Measurements from ENCODE around the gene PLCL2. TPM values are rescaled to one million over a fixed set of nuclear protein-coding genes. Genes with fewer than 3 reads are reported as not detected.

The PLCL2 gene
- total and polyA plus RNA-seq, 8 donors = 1.8 to 12.1 (median 7.4) TPM

DNA sequence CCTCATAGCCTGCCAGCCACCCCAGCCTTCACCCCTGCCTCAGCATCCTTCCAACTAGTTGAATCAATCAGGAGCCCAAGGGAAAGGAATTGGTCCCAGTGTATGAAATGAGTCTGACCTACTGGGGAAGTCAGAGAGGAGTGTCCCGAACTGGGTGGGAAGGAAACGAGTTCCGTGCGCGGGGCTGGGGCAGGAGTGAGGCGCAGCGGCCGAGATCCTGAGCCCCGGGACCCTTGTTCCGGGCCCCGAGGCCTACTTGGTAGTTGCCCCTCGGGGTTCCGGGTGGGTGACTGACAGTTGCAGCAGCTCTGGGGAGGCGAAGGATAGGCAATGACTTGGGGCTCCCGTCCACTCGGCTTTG is 1.1 kb upstream of the PLCL2 start:
- WGBS, 2 donors = 76 to 79% methylated on average over 15 to 16 of the region's 16 CpGs
- Histone ChIP-seq H3K27me3 (no peaks in the 10 kb centered on the region), H3K27ac (peak overlapping the region in 2 of 4 donors; percentile 78 to 91), H3K9me3 (no peaks in the 10 kb centered on the region), H3K36me3 (no peaks in the 10 kb centered on the region), H3K4me1 (peaks cover 11 to 17% (median 14%) of the 10 kb centered on the region in 3 donors), H3K4me3 (peak overlapping the region; percentile 90 to 94 (median 92))
- TF ChIP-seq, protein P1, sequence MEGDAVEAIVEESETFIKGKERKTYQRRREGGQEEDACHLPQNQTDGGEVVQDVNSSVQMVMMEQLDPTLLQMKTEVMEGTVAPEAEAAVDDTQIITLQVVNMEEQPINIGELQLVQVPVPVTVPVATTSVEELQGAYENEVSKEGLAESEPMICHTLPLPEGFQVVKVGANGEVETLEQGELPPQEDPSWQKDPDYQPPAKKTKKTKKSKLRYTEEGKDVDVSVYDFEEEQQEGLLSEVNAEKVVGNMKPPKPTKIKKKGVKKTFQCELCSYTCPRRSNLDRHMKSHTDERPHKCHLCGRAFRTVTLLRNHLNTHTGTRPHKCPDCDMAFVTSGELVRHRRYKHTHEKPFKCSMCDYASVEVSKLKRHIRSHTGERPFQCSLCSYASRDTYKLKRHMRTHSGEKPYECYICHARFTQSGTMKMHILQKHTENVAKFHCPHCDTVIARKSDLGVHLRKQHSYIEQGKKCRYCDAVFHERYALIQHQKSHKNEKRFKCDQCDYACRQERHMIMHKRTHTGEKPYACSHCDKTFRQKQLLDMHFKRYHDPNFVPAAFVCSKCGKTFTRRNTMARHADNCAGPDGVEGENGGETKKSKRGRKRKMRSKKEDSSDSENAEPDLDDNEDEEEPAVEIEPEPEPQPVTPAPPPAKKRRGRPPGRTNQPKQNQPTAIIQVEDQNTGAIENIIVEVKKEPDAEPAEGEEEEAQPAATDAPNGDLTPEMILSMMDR (IDR thresholded peaks at IDR 0.05) = no peak
- FAIRE-seq = no peak
- no peak for DNase-seq
- intact Hi-C loops (cut with DNase I) = loop anchor here in 2 of 3 donors (5.0 to 10.0 kb wide), 2 partner anchors 149 to 151 kb away; no protein-coding TSS in a partner anchor
- no peak for ATAC-seq

DNA sequence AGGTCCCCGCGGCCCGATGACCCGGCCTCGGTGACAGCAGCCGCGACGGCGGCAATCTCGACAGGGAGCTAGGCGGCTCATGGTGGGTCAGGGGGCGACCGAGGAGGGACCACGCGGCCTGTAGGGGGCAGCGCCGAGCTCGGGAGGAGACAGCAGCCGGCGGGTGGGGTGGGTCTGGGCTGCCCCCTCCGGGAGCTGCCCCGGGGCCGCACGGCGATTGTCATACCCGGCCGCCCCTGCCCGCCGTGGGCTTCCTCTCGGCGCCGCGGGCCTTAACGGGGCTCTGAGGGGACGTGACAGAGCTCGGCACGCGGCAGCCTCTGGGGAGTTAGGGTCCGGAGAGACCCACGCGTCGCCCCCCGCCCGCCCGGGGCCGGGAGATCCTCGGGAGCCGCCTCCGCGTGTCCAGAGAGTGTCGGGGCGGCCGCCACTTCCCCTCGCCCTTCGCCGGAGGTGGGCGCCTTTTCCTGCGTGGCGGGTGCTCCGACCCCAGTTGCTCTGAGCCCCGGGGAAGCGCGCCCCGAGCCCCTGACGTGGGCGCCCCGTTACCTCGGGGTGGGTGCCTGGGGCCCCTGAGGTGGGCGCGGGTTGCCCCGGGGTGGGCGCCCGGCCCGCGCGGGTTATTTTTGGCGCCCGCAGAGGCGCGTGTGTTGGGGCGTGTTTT is 539 bp upstream of the PLCL2 start:
- FAIRE-seq = no peak
- intact Hi-C loops (cut with DNase I) = loop anchor here in 2 of 3 donors (5.0 to 10.0 kb wide), 2 partner anchors 148 to 151 kb away; no protein-coding TSS in a partner anchor

DNA sequence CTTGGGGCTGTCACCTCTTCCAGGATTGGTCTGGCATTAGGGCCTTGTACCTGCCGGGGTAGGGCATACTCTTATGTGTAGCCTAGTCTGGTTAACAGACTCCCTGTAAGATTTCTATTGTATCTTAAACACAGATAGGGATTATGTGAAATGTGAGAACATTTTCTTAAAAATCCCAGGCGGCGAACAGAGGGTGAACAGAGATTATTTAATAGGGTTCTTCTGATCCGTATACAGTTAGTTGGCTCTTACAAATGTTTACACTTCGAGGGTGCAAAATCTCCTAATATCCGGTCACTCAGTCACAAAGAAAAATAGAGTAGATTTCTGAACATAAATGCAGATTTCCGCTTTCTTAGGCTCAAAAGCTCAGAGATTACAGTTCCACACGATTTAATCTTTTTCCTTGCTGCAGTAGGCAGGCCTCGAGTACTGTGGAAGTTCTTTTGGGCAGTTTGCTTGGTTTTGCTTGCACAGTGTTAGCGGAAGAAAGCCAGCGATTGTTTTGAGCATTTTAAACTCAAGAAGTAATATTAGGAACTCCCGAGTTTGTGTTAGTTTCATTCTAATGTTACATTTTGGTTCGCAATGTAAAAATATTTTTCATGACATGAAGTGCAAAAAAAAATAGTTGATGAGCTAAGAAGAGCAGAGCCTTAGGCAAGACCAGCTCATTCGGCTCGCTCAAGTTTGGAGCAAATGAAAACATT is 993 bp downstream of the PLCL2 start:
- TF ChIP-seq, protein P1 (IDR thresholded peaks at IDR 0.05) = no peak
- Histone ChIP-seq H3K27ac (peak overlapping the region; percentile 1 to 91 (median 82)), H3K4me3 (peak overlapping the region; percentile 90 to 94 (median 92)), H3K27me3 (no peaks in the 10 kb centered on the region), H3K9me3 (no peaks in the 10 kb centered on the region), H3K4me1 (peaks cover 16 to 36% (median 22%) of the 10 kb centered on the region in 3 donors), H3K36me3 (no peaks in the 10 kb centered on the region)
- ATAC-seq (peak; percentile 17 to 69 (median 59)), DNase-seq (no peak), FAIRE-seq (no peak)
- intact Hi-C loops (cut with DNase I) = loop anchor here in 1 of 3 donors (10.0 kb wide), 1 partner anchor 149 kb away; no protein-coding TSS in a partner anchor
- WGBS, 2 donors = 2% methylated on average over 15 of the region's 15 CpGs

More for the DNA sequence above, 539 bp upstream of the PLCL2 start:
- peak; percentile 60 to 91 (median 78) for DNase-seq
- TF ChIP-seq, protein P1 (IDR thresholded peaks at IDR 0.05) = peak; percentile 33 to 60 (median 58)
- Histone ChIP-seq H3K4me3 (peak overlapping the region; percentile 90 to 94 (median 92)), H3K27ac (peak overlapping the region; percentile 64 to 91 (median 82)), H3K4me1 (peaks cover 14 to 22% (median 14%) of the 10 kb centered on the region in 3 donors), H3K9me3 (no peaks in the 10 kb centered on the region), H3K36me3 (no peaks in the 10 kb centered on the region), H3K27me3 (no peaks in the 10 kb centered on the region)
- peak; percentile 74 to 78 (median 78) for ATAC-seq
- WGBS, 2 donors = 3 to 5% methylated on average over 46 to 81 of the region's 81 CpGs

DNA sequence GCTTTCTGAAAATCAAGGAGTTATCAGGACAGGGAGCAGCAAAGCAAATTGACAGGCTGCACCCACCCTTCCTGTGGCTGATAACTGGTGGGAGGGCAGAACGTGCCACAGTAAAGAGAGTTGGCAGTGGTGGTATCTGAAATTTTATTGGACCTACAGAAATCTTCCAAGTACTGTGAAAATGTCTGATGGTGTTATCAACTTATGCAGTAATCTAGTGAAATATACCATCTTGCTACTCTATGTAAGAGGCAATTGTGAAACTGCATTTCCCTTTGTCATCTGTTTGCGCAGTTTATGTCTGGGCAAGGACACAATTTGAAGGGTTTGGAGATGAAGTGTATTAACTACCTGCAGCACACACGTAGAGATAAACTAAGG is 1.5 kb downstream of the PLCL2 start:
- 8 to 9% methylated on average over 3 of the region's 3 CpGs for WGBS, 2 donors
- Histone ChIP-seq H3K9me3 (no peaks in the 10 kb centered on the region), H3K27ac (peak overlapping the region; percentile 1 to 91 (median 82)), H3K4me3 (peak overlapping the region; percentile 90 to 94 (median 92)), H3K4me1 (peaks cover 16 to 38% (median 26%) of the 10 kb centered on the region in 3 donors), H3K27me3 (no peaks in the 10 kb centered on the region), H3K36me3 (no peaks in the 10 kb centered on the region)
- ATAC-seq (peak in 2 of 4 donors; percentile 17 to 26), DNase-seq (no peak), FAIRE-seq (no peak)
- intact Hi-C loops (cut with DNase I) = loop anchor here in 1 of 3 donors (10.0 kb wide), 1 partner anchor 149 kb away; no protein-coding TSS in a partner anchor
- TF ChIP-seq, protein P1 (IDR thresholded peaks at IDR 0.05) = no peak
